Measurements from ENCODE around the gene MARK2. TPM values are rescaled to one million over a fixed set of nuclear protein-coding genes. Genes with fewer than 3 reads are reported as not detected.
A peak's percentile ranks its signal among the peaks of the same experiment; 100 is the strongest.

MARK2 gene
- total RNA-seq, 2 donors from 2014 or later: 32.2 to 33.9 TPM

DNA sequence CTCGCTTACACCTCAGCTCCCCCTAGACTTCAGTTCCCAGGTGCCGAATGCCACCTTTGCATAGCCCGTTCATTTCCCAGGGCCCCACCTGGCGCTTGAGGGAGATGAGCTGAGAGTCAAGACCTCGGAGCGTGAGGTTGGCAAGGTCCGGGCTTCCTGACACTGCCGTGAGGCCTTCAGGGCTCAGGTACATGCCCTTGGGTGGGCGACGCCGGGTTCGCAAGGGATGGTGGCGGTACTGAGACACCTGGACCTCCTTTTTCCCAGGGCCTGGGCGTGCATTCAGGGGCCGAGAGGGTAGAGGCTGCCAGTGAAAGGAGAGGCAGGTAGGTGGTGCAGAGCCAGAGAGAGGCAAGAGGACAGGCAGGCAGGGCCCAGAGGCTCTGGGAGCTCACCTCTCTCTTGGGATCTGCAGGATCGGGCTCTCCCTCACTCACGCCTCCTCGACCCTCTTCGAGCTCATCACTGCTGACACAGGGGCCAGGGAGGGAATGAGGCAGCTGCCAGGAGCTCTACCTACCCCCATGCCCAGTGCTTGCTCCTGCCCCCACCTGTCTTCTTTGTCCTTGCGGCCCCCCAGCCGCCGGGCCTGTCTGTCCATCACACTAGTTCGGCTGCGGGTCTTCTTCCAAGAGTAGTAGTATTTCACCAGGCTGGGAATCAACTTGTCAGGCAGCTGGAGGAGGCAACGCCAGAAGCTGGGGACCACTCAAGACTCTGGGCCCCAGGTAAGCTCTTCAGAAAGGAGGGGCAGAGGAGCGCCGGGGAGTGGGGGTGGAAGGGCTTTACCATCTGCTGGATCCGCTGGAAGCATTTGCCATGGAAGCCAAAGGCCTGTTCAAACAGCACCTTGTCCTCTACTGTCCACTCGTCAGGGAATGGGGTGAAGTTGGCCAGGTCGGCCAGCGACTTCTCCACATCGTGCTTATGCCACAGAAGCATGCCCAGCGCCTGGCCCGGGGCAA is 75.2 kb downstream of the MARK2 start:
- Histone ChIP-seq H3K36me3 (replicated peaks in 1 of 2; ENCODE audit: insufficient read depth in 1 of 2, low read depth in 2 of 2) (no peaks in the 10 kb centered on the region), H3K9me3 (no peaks in the 10 kb centered on the region), H3K4me1 (peaks cover 32% of the 10 kb centered on the region), H3K27me3 (no peaks in the 10 kb centered on the region), H3K4me3 (no peak overlapping the region), H3K27ac (no peak overlapping the region)
- DNase-seq: no peak
- TF ChIP-seq POLR2A (IDR thresholded peaks at IDR 0.05): no peak
- TF ChIP-seq CTCF (IDR thresholded peaks at IDR 0.05): no peak
- ATAC-seq: no peak
- intact Hi-C loops (cut with DNase I): no loop called here
- WGBS, 2 donors: 85 to 86% methylated on average over 31 to 34 of the region's 34 CpGs

DNA sequence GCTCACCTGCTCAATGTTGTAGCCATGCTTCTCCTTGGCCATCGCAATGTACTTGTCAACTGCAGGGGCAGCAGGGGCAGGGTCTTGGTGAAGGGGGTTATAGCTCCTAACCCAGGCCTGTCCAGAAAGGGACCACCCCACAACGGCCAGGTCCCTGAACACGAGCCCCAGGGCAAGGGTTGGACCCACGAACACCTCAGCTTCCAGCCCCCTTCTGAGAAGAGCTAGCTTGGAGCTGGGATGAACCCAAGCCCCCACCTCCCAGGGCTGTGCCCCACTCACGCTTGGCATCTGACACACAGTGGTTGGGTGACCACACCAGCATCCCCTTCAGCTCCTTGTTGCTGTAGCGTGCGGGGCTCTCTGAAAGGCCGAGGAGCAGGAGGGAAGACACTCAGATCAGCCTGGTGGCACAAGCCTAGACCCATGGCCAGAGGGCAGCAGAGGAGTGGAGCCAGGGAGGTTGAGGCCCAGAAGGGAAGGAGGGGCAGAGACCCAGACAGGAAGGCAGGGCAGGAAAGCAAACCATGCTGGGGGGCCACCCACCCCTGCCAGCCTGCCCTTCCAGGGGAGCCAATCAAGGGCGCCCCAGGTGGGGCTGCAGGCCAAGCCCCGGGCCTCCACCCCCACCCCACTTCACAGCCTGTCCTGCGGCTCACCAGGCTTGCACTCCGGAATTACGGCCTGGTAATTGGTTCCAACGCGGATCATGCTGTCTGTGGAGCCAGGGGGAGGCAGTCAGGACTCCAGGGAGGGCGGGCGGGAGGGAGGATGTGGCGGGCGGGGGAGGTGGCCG is 76.2 kb downstream of the MARK2 start:
- Histone ChIP-seq H3K36me3 (replicated peaks in 1 of 2; ENCODE audit: insufficient read depth in 1 of 2, low read depth in 2 of 2) (no peaks in the 10 kb centered on the region), H3K27ac (no peak overlapping the region), H3K4me1 (peaks cover 41% of the 10 kb centered on the region)

DNA sequence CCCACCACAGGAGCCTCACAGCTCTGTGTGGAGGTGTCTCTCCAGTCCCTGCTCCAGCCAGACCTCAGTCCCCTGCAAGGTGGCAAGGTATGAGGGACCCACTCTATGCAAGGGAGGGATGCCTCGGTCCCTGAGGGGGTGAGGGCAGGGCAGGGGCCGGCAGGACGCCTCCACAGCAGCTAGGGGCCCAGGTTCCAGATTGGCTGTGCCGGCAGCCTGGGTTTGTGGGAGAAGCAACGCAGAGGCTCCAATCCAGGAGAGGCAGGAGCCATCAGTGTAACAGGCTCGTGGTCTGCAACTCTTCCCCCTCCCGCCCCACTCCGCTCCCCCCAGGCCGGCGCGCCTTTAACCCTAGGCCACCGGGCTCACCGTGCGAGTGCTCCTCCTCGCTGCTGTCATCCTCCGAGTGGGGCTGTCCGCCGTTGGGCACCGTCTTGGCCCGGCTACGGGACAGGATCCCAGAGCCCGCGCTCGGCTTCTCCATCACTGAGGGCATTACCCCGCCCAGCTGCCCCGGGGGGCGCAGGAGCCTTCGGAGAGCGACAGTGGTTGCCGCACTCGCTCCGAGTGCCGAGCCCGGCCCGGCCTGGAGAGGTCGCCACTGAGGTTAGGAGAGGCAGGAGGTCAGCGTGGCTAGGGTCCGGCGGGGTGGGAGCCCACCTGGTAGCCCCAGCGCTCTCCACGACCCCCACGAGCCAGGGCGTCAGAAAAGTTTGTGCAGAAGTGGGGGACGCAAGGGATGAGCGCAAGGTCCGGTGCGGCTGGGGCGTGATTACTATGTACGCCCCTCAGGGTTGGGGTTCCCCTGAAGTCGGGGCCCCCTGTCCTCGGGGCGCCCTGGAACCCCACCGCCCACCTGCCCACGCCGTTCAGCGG is 77.3 kb downstream of the MARK2 start:
- Histone ChIP-seq H3K4me3 (no peak overlapping the region), H3K27ac (no peak overlapping the region), H3K36me3 (replicated peaks in 1 of 2; ENCODE audit: insufficient read depth in 1 of 2, low read depth in 2 of 2) (no peaks in the 10 kb centered on the region), H3K9me3 (no peaks in the 10 kb centered on the region), H3K4me1 (peaks cover 52% of the 10 kb centered on the region), H3K27me3 (no peaks in the 10 kb centered on the region)
- peak; percentile 11 to 43 (median 34) for TF ChIP-seq CTCF (IDR thresholded peaks at IDR 0.05)
- TF ChIP-seq POLR2A (IDR thresholded peaks at IDR 0.05): no peak
- WGBS, 2 donors: 0 to 9% methylated on average over 2 to 54 of the region's 56 CpGs
- ATAC-seq: no peak
- intact Hi-C loops (cut with DNase I): no loop called here
- peak in 3 of 4 donors; percentile 37 to 48 (median 41) for DNase-seq

More for the DNA sequence above, 76.2 kb downstream of the MARK2 start:
- ATAC-seq (no peak), DNase-seq (no peak)
- intact Hi-C loops (cut with DNase I): no loop called here
- 72 to 76% methylated on average over 16 to 20 of the region's 20 CpGs for WGBS, 2 donors
- H3K9me3 ChIP-seq: no peaks in the 10 kb centered on the region
- H3K27me3 ChIP-seq: no peaks in the 10 kb centered on the region
- no peak for TF ChIP-seq CTCF (IDR thresholded peaks at IDR 0.05)
- no peak for TF ChIP-seq POLR2A (IDR thresholded peaks at IDR 0.05)
- no peak overlapping the region for H3K4me3 ChIP-seq

DNA sequence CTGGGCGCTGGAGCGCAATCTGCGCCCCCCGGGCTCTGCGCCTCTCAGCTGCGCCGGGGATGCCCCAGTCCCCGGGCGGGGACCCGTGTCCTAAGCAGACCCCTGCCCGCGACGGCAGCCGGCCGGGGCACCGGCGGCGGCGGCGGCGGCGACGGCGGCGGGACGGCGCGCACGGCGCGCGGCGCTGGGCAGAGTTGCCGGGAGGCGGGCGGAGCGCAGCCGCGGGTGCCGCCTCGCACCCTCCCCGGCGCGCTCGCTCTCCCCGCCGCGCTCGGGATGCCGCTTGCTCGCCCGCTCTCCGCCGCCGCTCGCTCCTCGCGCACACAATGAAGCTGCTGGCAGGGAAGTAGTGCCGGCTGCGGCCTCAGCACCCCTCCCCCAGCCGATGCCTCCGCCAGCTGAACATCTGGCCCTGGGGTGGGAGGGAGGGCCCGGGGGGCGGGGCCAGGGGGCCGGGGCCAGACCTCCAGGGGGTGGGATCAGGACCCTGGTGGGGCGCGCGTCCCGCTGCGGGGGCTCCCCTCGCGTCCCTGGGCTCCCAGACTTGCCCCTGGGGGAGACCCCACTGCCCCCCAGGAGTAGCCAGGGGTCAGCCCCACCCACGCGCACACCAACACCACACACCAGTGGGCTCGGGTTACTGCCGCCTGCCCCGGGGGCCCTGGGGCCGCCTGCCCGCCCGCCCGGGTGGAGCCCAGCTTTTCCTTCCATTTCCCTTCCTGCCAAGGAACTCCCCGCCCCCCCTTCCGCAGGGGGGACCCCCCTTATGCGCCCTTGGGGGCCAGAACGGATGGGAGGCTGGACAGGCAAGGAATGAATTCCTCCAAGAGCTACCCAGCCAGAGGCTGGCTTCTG is 78.2 kb downstream of the MARK2 start, which contains the start of gene RCOR2:
RCOR2 (minus strand) TSS at position 328 of the 855 bp plus-strand sequence. CDS start 708 bp downstream, outside the sequence.
- 0% methylated on average over 3 to 76 of the region's 85 CpGs for WGBS, 2 donors
- no peaks in the 10 kb centered on the region for H3K27me3 ChIP-seq
- H3K9me3 ChIP-seq: no peaks in the 10 kb centered on the region
- no peaks in the 10 kb centered on the region for H3K36me3 ChIP-seq (replicated peaks in 1 of 2; ENCODE audit: insufficient read depth in 1 of 2, low read depth in 2 of 2)
- TF ChIP-seq CTCF (IDR thresholded peaks at IDR 0.05) (no peak), POLR2A (IDR thresholded peaks at IDR 0.05) (no peak)
- intact Hi-C loops (cut with DNase I): no loop called here
- DNase-seq (peak; percentile 66 to 82 (median 80)), ATAC-seq (peak; percentile 53)
- H3K4me1 ChIP-seq: peaks cover 52% of the 10 kb centered on the region
- H3K4me3 ChIP-seq: peak within 1 kb of the TSS in 1 of 2 donors; percentile 15
- peak within 1 kb of the TSS; percentile 58 to 67 (median 64) for H3K27ac ChIP-seq

All from body of pancreas (tissue), 4 donors.